ENCODE measurements around the gene COL28A1. TPM values are rescaled to one million over a fixed set of nuclear protein-coding genes. Genes with fewer than 3 reads are reported as not detected.

The COL28A1 gene
- total and polyA plus RNA-seq, 2 of the 13 experiments (the other 11 are each of a cell fraction or from before 2014, with no cell fraction given): 0.07 to 0.15 TPM

DNA sequence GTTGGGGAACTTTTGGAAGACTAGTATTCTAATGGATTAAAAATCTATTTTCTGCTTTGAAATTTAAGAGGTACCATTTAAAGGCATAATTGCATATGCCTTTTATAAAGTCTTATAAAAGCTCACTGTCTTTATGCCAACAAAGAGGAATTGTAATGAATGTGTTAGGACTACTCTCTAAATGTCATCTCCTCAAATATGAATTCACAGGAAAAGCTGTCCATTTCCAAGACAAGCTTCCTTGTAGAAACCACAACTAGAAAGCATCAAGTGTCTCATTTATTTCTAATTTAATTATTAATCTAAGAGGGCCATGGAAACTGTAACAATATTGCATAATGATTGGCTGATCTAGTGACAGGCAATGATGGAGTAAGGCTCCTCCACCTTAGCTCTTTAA, 130.2 kb downstream of the COL28A1 start (continued):
- TF ChIP-seq THAP9 (CRISPR knock-in tag; IDR thresholded peaks at IDR 0.05; ENCODE audit: borderline replicate concordance): no peak

- intact Hi-C loops (cut with micrococcal nuclease; ENCODE audit: unreplicated experiment) (no loop called here), in situ Hi-C loops (cut with HindIII; ENCODE audit: extremely low pct_ligation_motif_present, low pct_unique_long_range_greater_than_20kb) (no loop called here)
- Histone ChIP-seq H2AFZ (ENCODE audit: low read length) (no peak overlapping the region), H3K9ac (ENCODE audit: insufficient read depth, low read depth, low read length) (no peak overlapping the region), H3K79me2 (ENCODE audit: insufficient read depth, low read length) (no peaks in the 10 kb centered on the region), H3K4me2 (ENCODE audit: low read depth, low read length) (no peak overlapping the region), H3K4me1 (ENCODE audit: insufficient read depth, low read length) (no peaks in the 10 kb centered on the region), H3K4me3 (replicated peaks in 1 of 3; ENCODE audit: insufficient read depth in 1 of 3, low read depth in 2 of 3, low read length in 3 of 3) (no peak overlapping the region), H3K9me3 (ENCODE audit: low read length) (no peaks in the 10 kb centered on the region), H3K27ac (ENCODE audit: extremely low read length, insufficient read depth, low read length) (no peak overlapping the region), H4K20me1 (ENCODE audit: insufficient read depth, low read length) (no peaks in the 10 kb centered on the region), H3K27me3 (ENCODE audit: control insufficient read depth in 1 of 2, insufficient read depth in 2 of 2, low read length in 2 of 2) (no peaks in the 10 kb centered on the region), H3K36me3 (replicated peaks in 1 of 2; ENCODE audit: control insufficient read depth in 1 of 2, insufficient read depth in 2 of 2, low read length in 2 of 2) (no peaks in the 10 kb centered on the region)
- no TSS peak for BruUV-seq (replicated peaks)
- WGBS (ENCODE audit: low lambda C conversion rate): 49% methylated on average over 2 of the region's 2 CpGs
- DNase-seq (ENCODE audit: low spot score) (no peak), FAIRE-seq (no peak), ATAC-seq (no peak)
- no peak for TF ChIP-seq ZNF576 (CRISPR knock-in tag; IDR thresholded peaks at IDR 0.05)
- TF ChIP-seq ZNF572 (CRISPR knock-in tag; IDR thresholded peaks at IDR 0.05): no peak
- no peak for TF ChIP-seq PPARG (CRISPR knock-in tag; conservative IDR thresholded peaks at IDR 0.05)
- TF ChIP-seq MAZ (IDR thresholded peaks at IDR 0.05; ENCODE audit: borderline replicate concordance, low read depth, low read length): no peak
- TF ChIP-seq MAZ (CRISPR knock-in tag; IDR thresholded peaks at IDR 0.05; ENCODE audit: low read depth): no peak
- ChIA-PET POLR2A (no interaction called here), CTCF (ENCODE audit: low intra/inter-chr PET ratio, low total read pairs) (no interaction called here)
Measured at GRCh38 chr7:7399707-7400106, 136.0 kb downstream of the COL28A1 start.

All from HepG2 (cell line).